Psoas muscle (tissue), 8 donors: Measurements from ENCODE around the gene FNDC3B. TPM values are rescaled to one million over a fixed set of nuclear protein-coding genes. Genes with fewer than 3 reads are reported as not detected.

Experiments used
- ATAC-seq, 4 donors: fragments of 200-7000 bp; cut with Tn5 transposase; one replicate each; pipeline ENCODE4 v1.9.1; 2020; ENCODE audit warnings: moderate library complexity in 3 of 4, mild to moderate bottlenecking in 2 of 4
- DNase-seq, 2 donors: peaks; one replicate each; pipeline ENCODE4 v3.0.0-alpha.2; 2020
- H3K27ac ChIP-seq: fragments of 200-600 bp; one replicate; pipeline ENCODE4 v1.8.0; 2022
- H3K27me3 ChIP-seq, 3 donors: fragments of 200-600 bp in 1 of 3; one replicate each; pipeline versions ENCODE4 v1.6.1 to v1.8.0; 2013 to 2022; ENCODE audit warnings: low read length in 2 of 3, mild to moderate bottlenecking in 2 of 3, moderate library complexity in 1 of 3; ENCODE audit not compliant: insufficient read depth in 3 of 3
- H3K36me3 ChIP-seq, 2 donors: fragments of 200-600 bp in 1 of 2; one replicate each; pipeline versions ENCODE4 v1.6.1 to v1.8.0; 2013 to 2022; ENCODE audit warnings: low read depth in 1 of 2, mild to moderate bottlenecking in 1 of 2, moderate library complexity in 1 of 2; ENCODE audit not compliant: insufficient read depth in 1 of 2
- H3K4me1 ChIP-seq: fragments of 200-600 bp; one replicate; pipeline ENCODE4 v1.8.0; 2022
- H3K4me3 ChIP-seq: fragments of 200-600 bp; one replicate; pipeline ENCODE4 v1.8.0; 2022; ENCODE audit warnings: mild to moderate bottlenecking
- H3K9me3 ChIP-seq: fragments of 200-600 bp; one replicate; pipeline ENCODE4 v1.8.0; 2022
- WGBS, 3 donors: extraction: QIAGEN DNeasy Blood & Tissue Kit; methylation state at CpG; one replicate each; pipeline versions ENCODE4 v1.1.6 to v1.1.7; 2013; 5-methylcytosine and 5-hydroxymethylcytosine counted together
- intact Hi-C, 2 donors: fragments of 100-400 bp; cut with DNase I; formaldehyde crosslinking; loops; one replicate each; pipeline versions ENCODE4 v1.11.0 to v1.14.2; 2022
- polyA plus RNA-seq, 3 donors: library from polyadenylated mRNA; stranded (reverse); fragments of 200-250 nt; gene quantifications; one replicate each; pipeline ENCODE4 v1.2.3, GENCODE V29; 2013
- total RNA-seq, 4 donors: library from RNA; stranded (reverse); fragmentation: NEBNext Ultra II Directional in 2 of 4; extraction: Animal tissue kit (Norgen Biotek cat#: 25700) in 2 of 4; gene quantifications; one replicate each; pipeline versions ENCODE4 v1.2.1 to v1.2.4, GENCODE V29; 2021 to 2023
- TF ChIP-seq, protein P1 (sequence below): fragments of 200-600 bp; IDR thresholded peaks from one replicate; pipeline ENCODE4 v1.8.0; 2022; ENCODE audit warnings: antibody characterized with exemption
- donor health status: healthy with polysubstance abuse.
- donor health status: DM: no; HTN: no; CAD: no; lungs with moderate emphysema.
- donor health status: Bipolar disorder and iron deficiency.
- donor health status: healthy.
- donor health status: DM: yes; HTN: yes; CAD: no.
- donor health status: DM: no; HTN: no; CAD: no.
- donor health status: DM: no; HTN: no; CAD: no.
- donor health status: DM: yes; HTN: yes; CAD: no.

The FNDC3B gene
- total and polyA plus RNA-seq, 7 donors = 12.4 to 133 (median 50.8) TPM

DNA sequence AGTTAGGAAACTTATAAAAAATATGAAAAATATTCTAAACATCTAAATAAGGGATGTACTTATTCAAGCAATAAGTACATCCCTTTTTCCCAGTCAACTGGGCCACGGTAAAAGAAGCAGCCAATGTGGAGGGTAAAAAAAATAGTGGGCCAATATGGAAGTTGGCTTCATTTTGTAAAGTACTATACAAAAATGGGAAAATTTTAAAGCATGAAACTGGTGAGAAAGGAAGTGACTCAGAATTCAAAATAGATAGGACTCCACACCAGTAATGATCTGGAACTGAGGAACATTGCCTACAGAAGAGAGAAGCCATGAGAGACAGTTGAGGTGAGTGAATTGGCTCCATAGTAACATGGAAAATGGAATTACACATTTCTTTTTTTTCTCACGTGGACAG is 108.9 kb downstream of the FNDC3B start:
- WGBS, 3 donors = 56 to 73% (median 62%) methylated on average over 2 of the region's 2 CpGs
- intact Hi-C loops = no loop called here
- H3K4me1 ChIP-seq = peaks cover 49% of the 10 kb centered on the region
- H3K36me3 ChIP-seq = no peaks in the 10 kb centered on the region
- H3K9me3 ChIP-seq = no peaks in the 10 kb centered on the region
- H3K27me3 ChIP-seq = no peaks in the 10 kb centered on the region
- ATAC-seq (no peak), DNase-seq (no peak)
- TF ChIP-seq, protein P1, sequence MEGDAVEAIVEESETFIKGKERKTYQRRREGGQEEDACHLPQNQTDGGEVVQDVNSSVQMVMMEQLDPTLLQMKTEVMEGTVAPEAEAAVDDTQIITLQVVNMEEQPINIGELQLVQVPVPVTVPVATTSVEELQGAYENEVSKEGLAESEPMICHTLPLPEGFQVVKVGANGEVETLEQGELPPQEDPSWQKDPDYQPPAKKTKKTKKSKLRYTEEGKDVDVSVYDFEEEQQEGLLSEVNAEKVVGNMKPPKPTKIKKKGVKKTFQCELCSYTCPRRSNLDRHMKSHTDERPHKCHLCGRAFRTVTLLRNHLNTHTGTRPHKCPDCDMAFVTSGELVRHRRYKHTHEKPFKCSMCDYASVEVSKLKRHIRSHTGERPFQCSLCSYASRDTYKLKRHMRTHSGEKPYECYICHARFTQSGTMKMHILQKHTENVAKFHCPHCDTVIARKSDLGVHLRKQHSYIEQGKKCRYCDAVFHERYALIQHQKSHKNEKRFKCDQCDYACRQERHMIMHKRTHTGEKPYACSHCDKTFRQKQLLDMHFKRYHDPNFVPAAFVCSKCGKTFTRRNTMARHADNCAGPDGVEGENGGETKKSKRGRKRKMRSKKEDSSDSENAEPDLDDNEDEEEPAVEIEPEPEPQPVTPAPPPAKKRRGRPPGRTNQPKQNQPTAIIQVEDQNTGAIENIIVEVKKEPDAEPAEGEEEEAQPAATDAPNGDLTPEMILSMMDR = no peak
- no peak overlapping the region for H3K4me3 ChIP-seq
- peak overlapping the region; percentile 42 for H3K27ac ChIP-seq

DNA sequence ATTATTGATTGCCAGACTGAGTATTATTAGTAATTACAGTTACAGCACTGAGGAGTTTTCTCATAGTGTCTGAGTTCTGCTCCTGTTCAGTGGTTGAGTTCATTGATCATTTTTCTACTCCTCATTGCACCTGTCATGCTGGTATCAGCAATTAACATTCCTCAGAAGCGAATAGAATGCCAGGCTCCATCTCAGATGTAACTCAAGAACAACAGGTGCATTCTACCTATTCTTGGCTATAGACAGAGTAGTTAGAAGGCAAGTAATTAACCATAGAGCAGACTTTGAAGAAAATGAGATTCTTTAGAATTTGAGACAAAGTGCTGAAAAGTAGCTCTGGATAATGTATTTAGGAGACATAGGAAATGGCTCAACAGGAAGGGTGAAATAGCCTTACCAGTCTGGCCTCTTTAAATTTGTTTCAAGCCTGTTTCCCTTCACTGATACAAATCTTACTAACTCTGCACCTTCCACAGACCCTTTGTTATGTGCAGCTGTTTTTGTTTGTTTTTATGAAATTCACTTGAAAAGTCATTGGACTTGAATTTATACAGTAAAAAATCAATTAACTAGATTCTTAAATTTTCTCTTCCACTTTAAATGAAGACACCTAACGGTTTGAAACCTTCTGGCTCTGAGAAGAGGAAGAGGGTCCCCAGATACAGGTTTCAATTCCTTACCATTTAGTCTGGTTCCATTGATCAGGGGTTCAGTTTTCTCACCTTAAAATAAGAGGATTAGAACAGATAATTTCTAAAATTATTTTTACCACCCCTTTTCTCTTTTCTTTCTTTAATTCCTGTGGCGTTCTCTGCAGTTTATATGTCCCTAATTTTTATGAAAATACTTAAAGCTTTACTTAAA is 109.6 kb downstream of the FNDC3B start:
- H3K36me3 ChIP-seq = no peaks in the 10 kb centered on the region
- TF ChIP-seq, protein P1 = no peak
- intact Hi-C loops = no loop called here
- no peak overlapping the region for H3K4me3 ChIP-seq
- H3K27ac ChIP-seq = peak overlapping the region; percentile 42
- H3K27me3 ChIP-seq = no peaks in the 10 kb centered on the region
- no peak for ATAC-seq
- no peaks in the 10 kb centered on the region for H3K9me3 ChIP-seq
- WGBS, 3 donors = 62 to 74% (median 68%) methylated on average over 3 of the region's 3 CpGs
- H3K4me1 ChIP-seq = peaks cover 54% of the 10 kb centered on the region
- DNase-seq = no peak

DNA sequence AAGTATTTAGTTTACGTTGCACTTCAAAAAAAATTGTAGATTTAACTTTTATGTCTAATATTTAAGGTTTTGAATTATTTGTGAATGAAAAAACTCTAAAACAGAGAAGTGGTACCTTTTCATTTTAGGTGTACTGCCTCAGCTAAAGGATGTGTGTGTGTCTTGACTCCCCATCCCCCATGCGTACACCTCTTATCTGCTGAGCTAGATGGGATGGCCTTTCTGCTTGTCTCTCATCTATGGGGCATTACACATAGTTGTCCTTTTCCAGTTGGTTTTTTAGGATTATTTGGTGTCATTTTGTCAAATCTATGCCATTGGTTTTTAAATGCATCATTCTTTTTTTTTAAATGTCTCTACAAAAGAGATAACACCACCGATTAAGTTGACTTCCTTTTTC is 110.9 kb downstream of the FNDC3B start:
- no peak for ATAC-seq

DNA sequence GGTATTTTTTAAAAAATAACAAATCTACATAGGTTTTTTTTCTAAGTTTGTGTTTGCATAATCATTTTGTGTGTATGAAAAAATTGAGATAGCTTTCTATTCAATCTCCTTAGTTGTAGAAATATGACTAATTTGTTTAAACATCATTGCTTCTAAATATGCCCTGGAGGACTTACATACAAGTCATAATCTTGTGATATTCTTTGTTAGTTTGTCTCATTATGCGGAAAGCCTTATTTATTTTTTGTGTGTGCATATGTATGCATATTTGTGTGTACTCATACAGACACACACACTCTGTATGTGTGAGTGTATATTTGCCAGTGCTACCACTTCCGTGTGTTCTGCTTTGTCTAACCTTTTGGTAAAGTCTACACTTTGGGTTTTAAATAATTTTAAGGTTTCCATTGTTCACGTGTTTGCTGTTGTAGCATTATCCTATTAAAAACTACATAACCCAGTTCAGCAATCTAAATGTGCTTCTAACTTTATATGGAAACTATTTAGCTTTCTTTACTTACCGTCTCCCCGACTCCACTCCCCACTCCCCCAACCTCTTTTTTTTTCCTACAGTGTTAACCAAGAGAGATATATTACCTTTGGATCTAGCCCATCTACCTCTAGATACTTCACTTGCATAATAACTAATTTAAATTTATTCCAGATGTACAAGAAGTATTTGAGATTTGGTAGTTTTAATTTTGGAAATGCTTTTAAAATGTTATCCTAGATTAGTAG is 111.7 kb downstream of the FNDC3B start:
- no peaks in the 10 kb centered on the region for H3K36me3 ChIP-seq
- peaks cover 76% of the 10 kb centered on the region for H3K4me1 ChIP-seq
- H3K9me3 ChIP-seq = no peaks in the 10 kb centered on the region
- no peaks in the 10 kb centered on the region for H3K27me3 ChIP-seq
- intact Hi-C loops = loop anchor here in 1 of 2 donors (2.0 to 5.0 kb wide), 3 partner anchors 14 to 109 kb away; no protein-coding TSS in a partner anchor
- ATAC-seq (no peak), DNase-seq (no peak)
- TF ChIP-seq, protein P1 = no peak
- no peak overlapping the region for H3K4me3 ChIP-seq
- H3K27ac ChIP-seq = peak overlapping the region; percentile 91
- 53 to 63% (median 58%) methylated on average over 5 of the region's 5 CpGs for WGBS, 3 donors

More for the DNA sequence above, 110.9 kb downstream of the FNDC3B start:
- H3K27ac ChIP-seq = no peak overlapping the region
- no peak for DNase-seq
- H3K4me3 ChIP-seq = no peak overlapping the region
- no peaks in the 10 kb centered on the region for H3K27me3 ChIP-seq
- WGBS, 3 donors = 92 to 98% (median 96%) methylated on average over 3 of the region's 3 CpGs
- H3K36me3 ChIP-seq = no peaks in the 10 kb centered on the region
- no peaks in the 10 kb centered on the region for H3K9me3 ChIP-seq
- peaks cover 68% of the 10 kb centered on the region for H3K4me1 ChIP-seq
- TF ChIP-seq, protein P1 = no peak
- intact Hi-C loops = loop anchor here in 1 of 2 donors (2.0 to 5.0 kb wide), 3 partner anchors 13 to 108 kb away; no protein-coding TSS in a partner anchor
